OCI-LY7 (cell line): ENCODE results near the gene CTBS.

ENCODE experiments used
- CTCF ChIP-seq: fragments of 200-600 bp; sonication (generic); conservative IDR thresholded peaks from 2 replicates; pipeline ENCODE4 v1.5.1; 2014; ENCODE audit warnings: mild to moderate bottlenecking, antibody characterized with exemption, low read length, moderate library complexity, mixed read lengths
- EZH2phosphoT487 ChIP-seq: fragments of 200-600 bp; sonication (generic); IDR thresholded peaks from 2 replicates; pipeline ENCODE4 v1.6.1; 2018; ENCODE audit warnings: low read depth, borderline replicate concordance, mild to moderate bottlenecking, mixed run types, antibody characterized with exemption, low read length, moderate library complexity, mixed read lengths

GRCh38 chr1:84524590-84524989 lies 49.6 kb downstream of the CTBS start:
- TF ChIP-seq CTCF (no peak), EZH2phosphoT487 (no peak)
